KMS-11 (cell line): ENCODE measurements around the gene SPTBN1.

ENCODE experiments used
- H2AFZ ChIP-seq: fragments of 200-600 bp; sonication (generic); 2 replicates; pipeline ENCODE4 v1.6.1; 2016; ENCODE audit warnings: antibody characterized with exemption, mixed run types, low read depth
- H3K27ac ChIP-seq: fragments of 200-600 bp; sonication (generic); 2 replicates; pipeline ENCODE4 v1.6.1; 2016; ENCODE audit warnings: mild to moderate bottlenecking, mixed run types
- H3K27me3 ChIP-seq: fragments of 200-600 bp; sonication (generic); 2 replicates; pipeline ENCODE4 v1.6.1; 2017; ENCODE audit warnings: mild to moderate bottlenecking, low read depth, mixed run types, moderate library complexity; ENCODE audit not compliant: insufficient read depth
- H3K36me3 ChIP-seq: fragments of 200-600 bp; sonication (generic); 2 replicates; pipeline ENCODE4 v1.6.1; 2017; ENCODE audit warnings: mild to moderate bottlenecking, mixed run types; ENCODE audit not compliant: insufficient read depth
- H3K4me1 ChIP-seq: fragments of 200-600 bp; sonication (generic); 2 replicates; pipeline ENCODE4 v1.6.1; 2016; ENCODE audit warnings: mild to moderate bottlenecking, low read depth, mixed run types; ENCODE audit not compliant: poor library complexity, severe bottlenecking
- H3K4me2 ChIP-seq: fragments of 200-600 bp; sonication (generic); 2 replicates; pipeline ENCODE4 v1.7.0; 2016; ENCODE audit warnings: mild to moderate bottlenecking, mixed run types
- H3K4me3 ChIP-seq: fragments of 200-600 bp; sonication (generic); IDR thresholded peaks from 2 replicates; pipeline ENCODE4 v1.6.1; 2017; ENCODE audit warnings: low read depth, low read length, mixed read lengths; ENCODE audit not compliant: insufficient read depth
- H3K79me2 ChIP-seq: fragments of 200-600 bp; sonication (generic); 2 replicates; pipeline ENCODE4 v1.6.1; 2016; ENCODE audit warnings: low read depth, mixed run types; ENCODE audit not compliant: insufficient read depth
- H3K9ac ChIP-seq: fragments of 200-600 bp; sonication (generic); 2 replicates; pipeline ENCODE4 v1.6.1; 2016; ENCODE audit warnings: mild to moderate bottlenecking, mixed run types
- H4K20me1 ChIP-seq: fragments of 200-600 bp; sonication (generic); 2 replicates; pipeline ENCODE4 v1.6.1; 2016; ENCODE audit warnings: mild to moderate bottlenecking, mixed run types; ENCODE audit not compliant: insufficient read depth
- CTCF ChIP-seq: fragments of 200-600 bp; sonication (generic); conservative IDR thresholded peaks from 2 replicates; pipeline ENCODE4 v1.6.1; 2017; ENCODE audit warnings: low read depth, mild to moderate bottlenecking, antibody characterized with exemption, low read length, moderate library complexity, mixed read lengths

Gene SPTBN1

GRCh38 chr2:54423213-54423612 lies 32.9 kb upstream of the SPTBN1 start:
- H3K9ac ChIP-seq: no peak overlapping the region
- no peak overlapping the region for H3K4me3 ChIP-seq
- H3K27me3 ChIP-seq: no peaks in the 10 kb centered on the region
- H3K79me2 ChIP-seq: no peaks in the 10 kb centered on the region
- H3K36me3 ChIP-seq: no peaks in the 10 kb centered on the region
- H3K4me2 ChIP-seq: no peak overlapping the region
- no peak for TF ChIP-seq CTCF
- no peaks in the 10 kb centered on the region for H4K20me1 ChIP-seq
- H3K27ac ChIP-seq: no peak overlapping the region
- H2AFZ ChIP-seq: no peak overlapping the region
- H3K4me1 ChIP-seq: no peaks in the 10 kb centered on the region

GRCh38 chr2:54424555-54425163 lies 31.5 kb upstream of the SPTBN1 start:
- Histone ChIP-seq H3K27ac (no peak overlapping the region), H2AFZ (no peak overlapping the region), H3K9ac (no peak overlapping the region), H4K20me1 (no peaks in the 10 kb centered on the region), H3K4me1 (no peaks in the 10 kb centered on the region), H3K4me2 (no peak overlapping the region), H3K36me3 (no peaks in the 10 kb centered on the region), H3K79me2 (no peaks in the 10 kb centered on the region), H3K27me3 (no peaks in the 10 kb centered on the region), H3K4me3 (no peak overlapping the region)
- TF ChIP-seq CTCF: no peak

GRCh38 chr2:54428108-54428831 lies 27.9 kb upstream of the SPTBN1 start:
- Histone ChIP-seq H3K4me3 (no peak overlapping the region), H3K4me1 (no peaks in the 10 kb centered on the region), H3K27ac (no peak overlapping the region), H4K20me1 (no peaks in the 10 kb centered on the region), H3K79me2 (no peaks in the 10 kb centered on the region), H2AFZ (no peak overlapping the region), H3K4me2 (no peak overlapping the region), H3K36me3 (no peaks in the 10 kb centered on the region), H3K27me3 (no peaks in the 10 kb centered on the region), H3K9ac (no peak overlapping the region)
- no peak for TF ChIP-seq CTCF

GRCh38 chr2:54429054-54429453 lies 27.1 kb upstream of the SPTBN1 start:
- no peaks in the 10 kb centered on the region for H3K4me1 ChIP-seq
- no peak for TF ChIP-seq CTCF
- H3K9ac ChIP-seq: no peak overlapping the region
- H4K20me1 ChIP-seq: no peaks in the 10 kb centered on the region
- H3K4me2 ChIP-seq: no peak overlapping the region
- no peak overlapping the region for H3K27ac ChIP-seq
- H3K4me3 ChIP-seq: no peak overlapping the region
- no peak overlapping the region for H2AFZ ChIP-seq
- H3K36me3 ChIP-seq: no peaks in the 10 kb centered on the region
- H3K79me2 ChIP-seq: no peaks in the 10 kb centered on the region
- no peaks in the 10 kb centered on the region for H3K27me3 ChIP-seq
